PFSK-1 (cell line): ENCODE data around the gene AHNAK2.

Experiments used
- FOXP2 ChIP-seq: optimal IDR thresholded peaks from 2 replicates; pipeline ENCODE3; 2011; ENCODE audit warnings: borderline replicate concordance, control low read depth, inconsistent platforms; ENCODE audit not compliant: insufficient read depth; ENCODE audit errors: extremely low read length, extremely low read depth
- POLR2AphosphoS5 ChIP-seq: IDR thresholded peaks from 2 replicates; pipeline ENCODE4 v1.6.1; 2012; ENCODE audit warnings: low read depth, mild to moderate bottlenecking, control low read depth, low read length, moderate library complexity
- SIN3A ChIP-seq: IDR thresholded peaks from 2 replicates; pipeline ENCODE4 v1.6.1; 2012; ENCODE audit warnings: mild to moderate bottlenecking, low read length, moderate library complexity, borderline replicate concordance; ENCODE audit not compliant: insufficient read depth
- TAF1 ChIP-seq: IDR thresholded peaks from 2 replicates; pipeline ENCODE4 v1.6.1; 2012; ENCODE audit warnings: low read length, control low read depth, borderline replicate concordance; ENCODE audit not compliant: insufficient read depth
- TF ChIP-seq, protein P1 (sequence below), 2 experiments: IDR thresholded peaks; 2 replicates each; pipeline versions ENCODE4 v1.6.1 to v1.8.0; 2011 to 2012; ENCODE audit warnings: low read depth in 2 of 2, low read length in 2 of 2, control low read depth in 1 of 2, inconsistent platforms in 1 of 2, mild to moderate bottlenecking in 1 of 2, moderate library complexity in 1 of 2; ENCODE audit not compliant: insufficient read depth in 1 of 2

Gene AHNAK2

DNA sequence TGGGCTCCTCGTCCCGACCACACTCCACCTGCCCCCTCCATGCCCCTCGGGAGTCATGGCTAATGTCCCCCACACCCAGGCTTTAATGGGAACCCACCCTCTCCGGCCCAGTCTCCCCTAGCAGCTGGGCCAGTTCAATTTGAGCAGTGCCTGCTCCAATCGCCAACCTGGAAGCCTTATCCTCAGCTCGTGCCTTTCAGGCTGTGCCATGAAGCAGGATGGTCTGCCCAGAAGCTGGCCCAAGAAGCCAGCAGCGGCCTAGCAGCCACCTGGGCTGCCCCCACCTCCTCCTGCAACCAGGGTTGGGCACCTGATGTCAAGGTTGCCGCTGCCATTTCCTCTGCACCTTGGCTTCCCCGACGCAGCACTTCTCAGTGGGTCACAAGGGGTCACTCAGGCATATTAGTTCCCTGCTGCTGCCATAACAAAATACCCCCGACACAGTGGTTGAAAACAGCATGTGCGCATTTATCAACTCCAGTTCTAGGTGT lies 5.1 kb upstream of the AHNAK2 start:
- TF ChIP-seq, protein P1, sequence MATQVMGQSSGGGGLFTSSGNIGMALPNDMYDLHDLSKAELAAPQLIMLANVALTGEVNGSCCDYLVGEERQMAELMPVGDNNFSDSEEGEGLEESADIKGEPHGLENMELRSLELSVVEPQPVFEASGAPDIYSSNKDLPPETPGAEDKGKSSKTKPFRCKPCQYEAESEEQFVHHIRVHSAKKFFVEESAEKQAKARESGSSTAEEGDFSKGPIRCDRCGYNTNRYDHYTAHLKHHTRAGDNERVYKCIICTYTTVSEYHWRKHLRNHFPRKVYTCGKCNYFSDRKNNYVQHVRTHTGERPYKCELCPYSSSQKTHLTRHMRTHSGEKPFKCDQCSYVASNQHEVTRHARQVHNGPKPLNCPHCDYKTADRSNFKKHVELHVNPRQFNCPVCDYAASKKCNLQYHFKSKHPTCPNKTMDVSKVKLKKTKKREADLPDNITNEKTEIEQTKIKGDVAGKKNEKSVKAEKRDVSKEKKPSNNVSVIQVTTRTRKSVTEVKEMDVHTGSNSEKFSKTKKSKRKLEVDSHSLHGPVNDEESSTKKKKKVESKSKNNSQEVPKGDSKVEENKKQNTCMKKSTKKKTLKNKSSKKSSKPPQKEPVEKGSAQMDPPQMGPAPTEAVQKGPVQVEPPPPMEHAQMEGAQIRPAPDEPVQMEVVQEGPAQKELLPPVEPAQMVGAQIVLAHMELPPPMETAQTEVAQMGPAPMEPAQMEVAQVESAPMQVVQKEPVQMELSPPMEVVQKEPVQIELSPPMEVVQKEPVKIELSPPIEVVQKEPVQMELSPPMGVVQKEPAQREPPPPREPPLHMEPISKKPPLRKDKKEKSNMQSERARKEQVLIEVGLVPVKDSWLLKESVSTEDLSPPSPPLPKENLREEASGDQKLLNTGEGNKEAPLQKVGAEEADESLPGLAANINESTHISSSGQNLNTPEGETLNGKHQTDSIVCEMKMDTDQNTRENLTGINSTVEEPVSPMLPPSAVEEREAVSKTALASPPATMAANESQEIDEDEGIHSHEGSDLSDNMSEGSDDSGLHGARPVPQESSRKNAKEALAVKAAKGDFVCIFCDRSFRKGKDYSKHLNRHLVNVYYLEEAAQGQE (IDR thresholded peaks at IDR 0.05; ENCODE audit: insufficient read depth in 1 of 2, low read depth in 2 of 2, low read length in 2 of 2), result no peak
- TF ChIP-seq TAF1 (no peak), SIN3A (no peak), POLR2AphosphoS5 (no peak), FOXP2 (no peak)

DNA sequence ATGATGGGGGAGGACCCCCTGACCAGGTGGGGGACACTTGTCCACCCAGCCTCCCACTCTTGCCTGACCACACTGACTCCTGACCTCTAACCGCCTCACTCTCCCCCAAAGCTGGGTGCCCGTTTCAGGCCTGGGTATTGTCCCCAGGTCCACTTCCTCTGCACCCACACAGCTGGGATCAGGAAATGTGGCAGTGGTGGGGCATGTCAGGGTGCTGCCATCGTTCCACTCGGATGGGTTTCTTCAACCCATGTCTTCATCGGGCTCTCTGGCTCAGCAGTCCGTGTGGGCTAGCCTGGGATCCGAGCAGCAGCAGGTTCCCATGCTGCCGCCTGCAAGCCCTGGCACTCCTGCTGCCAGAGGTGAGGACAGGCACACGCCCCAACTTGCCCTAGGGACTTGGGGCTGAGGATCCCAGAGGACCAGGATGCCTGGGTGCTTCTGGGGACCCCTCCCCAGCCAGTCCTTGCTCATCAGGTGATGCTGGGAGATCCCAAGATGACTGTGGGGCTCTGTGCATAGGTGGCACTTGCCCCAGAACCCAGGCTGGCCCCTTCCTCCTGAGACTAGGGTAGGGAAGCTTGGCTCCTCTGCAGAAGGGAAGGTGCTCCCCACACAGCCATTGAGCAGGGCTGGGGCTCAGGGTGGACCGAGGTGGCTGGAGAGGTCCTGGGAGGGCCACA lies 4.5 kb upstream of the AHNAK2 start:
- no peak for TF ChIP-seq POLR2AphosphoS5
- TF ChIP-seq FOXP2, result no peak
- TF ChIP-seq, protein P1 (IDR thresholded peaks at IDR 0.05; ENCODE audit: insufficient read depth in 1 of 2, low read depth in 2 of 2, low read length in 2 of 2), result no peak
- no peak for TF ChIP-seq TAF1
- TF ChIP-seq SIN3A, result no peak

DNA sequence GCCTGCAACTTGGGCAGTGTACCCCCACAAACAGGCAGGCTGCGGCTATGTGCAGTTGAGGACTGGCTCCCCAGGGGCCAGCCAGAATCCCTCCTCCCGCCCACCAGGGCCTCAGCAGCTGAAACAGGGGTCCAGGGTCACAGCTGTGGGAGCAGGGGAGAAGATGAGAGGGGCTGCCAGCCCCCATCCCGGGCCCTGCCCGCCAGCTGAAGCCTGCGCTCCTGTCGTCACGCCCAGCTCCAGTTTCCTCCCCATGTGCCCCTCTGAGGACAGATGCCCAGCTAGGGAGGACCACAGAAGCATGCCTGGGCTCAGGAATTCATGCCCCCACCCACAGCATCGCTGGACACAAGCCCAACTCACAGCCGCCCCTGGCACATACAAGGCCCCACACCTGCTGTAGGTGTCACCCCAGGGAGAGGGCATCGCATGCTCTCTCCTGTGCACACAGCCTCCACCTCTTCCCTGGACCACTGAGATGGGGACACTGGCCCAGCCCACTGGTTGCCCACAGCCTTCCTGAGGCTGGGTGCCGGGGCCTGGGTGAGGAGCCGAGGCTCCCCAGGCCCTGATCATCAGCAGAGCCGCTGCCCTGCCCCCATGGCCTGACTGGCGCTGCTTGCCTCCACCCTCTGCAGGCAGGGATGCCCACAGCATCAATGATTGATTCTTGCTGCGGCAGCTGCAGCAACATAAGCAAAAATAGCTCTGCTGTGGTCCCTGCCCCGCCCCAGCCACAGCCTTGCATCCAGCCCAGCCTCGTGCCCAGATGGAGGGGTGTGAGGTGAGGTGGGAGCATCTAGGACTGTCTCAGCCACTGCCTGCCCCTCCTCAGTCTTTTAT lies 3.7 kb upstream of the AHNAK2 start:
- TF ChIP-seq TAF1 (no peak), SIN3A (no peak), FOXP2 (no peak), POLR2AphosphoS5 (no peak)
- TF ChIP-seq, protein P1 (IDR thresholded peaks at IDR 0.05; ENCODE audit: insufficient read depth in 1 of 2, low read depth in 2 of 2, low read length in 2 of 2), result no peak

DNA sequence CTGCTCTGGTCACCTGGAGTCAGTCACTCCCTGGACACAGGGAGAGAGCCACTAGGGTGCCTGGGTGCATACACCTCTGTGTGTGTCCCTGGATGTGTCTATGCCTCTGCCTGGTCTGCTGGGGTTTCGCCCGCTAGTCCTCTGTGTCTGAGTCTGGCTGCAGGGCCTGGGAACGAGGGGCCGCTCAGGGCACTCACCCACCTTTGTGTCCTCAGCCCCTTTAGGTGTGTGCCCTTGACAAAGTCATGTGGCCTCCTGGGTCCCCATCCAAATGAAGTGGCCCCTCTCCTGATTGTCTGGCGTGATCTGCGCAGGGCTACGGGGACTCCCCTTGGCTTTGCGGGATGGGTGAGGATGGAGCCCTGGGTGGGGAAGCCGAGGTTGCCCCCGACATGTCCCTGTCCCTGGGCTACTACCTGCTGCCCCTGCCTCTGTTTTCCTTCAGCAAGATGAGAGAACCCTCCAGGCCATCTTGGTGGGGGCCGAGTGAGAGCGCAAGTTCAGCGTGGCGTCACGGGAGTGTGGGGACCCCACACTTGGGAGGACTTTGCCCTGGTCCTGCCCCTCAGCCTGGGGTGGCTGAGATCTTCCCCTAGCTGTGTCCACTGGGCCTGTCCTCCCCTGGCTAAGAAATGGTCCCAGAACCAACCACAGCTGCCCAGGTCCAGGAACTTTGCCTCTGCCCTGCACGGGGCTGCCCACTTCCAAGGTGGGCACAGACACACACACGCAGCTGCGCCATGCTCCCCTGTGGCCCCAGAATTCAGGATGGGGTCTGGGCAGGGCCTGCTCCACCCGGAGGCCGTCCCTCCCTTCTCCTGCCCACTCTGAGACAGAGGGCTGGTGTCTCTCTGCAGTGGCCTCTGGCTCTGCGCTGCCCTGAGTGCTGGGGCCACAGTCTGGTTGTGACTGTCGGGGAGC lies 2.7 kb upstream of the AHNAK2 start:
- TF ChIP-seq SIN3A (no peak), FOXP2 (no peak), TAF1 (no peak), POLR2AphosphoS5 (no peak)
- TF ChIP-seq, protein P1 (IDR thresholded peaks at IDR 0.05; ENCODE audit: insufficient read depth in 1 of 2, low read depth in 2 of 2, low read length in 2 of 2), result no peak
